Natural killer cell (primary cell): ENCODE measurements around the gene ACER1. TPM values are rescaled to one million over a fixed set of nuclear protein-coding genes. Genes with fewer than 3 reads are reported as not detected.

Source experiments
- ATAC-seq, 3 donors: fragments of 150-1000 bp in 2 of 3; fragments of 200-7000 bp in 1 of 3; cut with Tn5 transposase; 1 replicate in 1 of 3; 2 replicates in 2 of 3; pipeline ENCODE4 v1.10.0; 2021; ENCODE audit warnings: mild to moderate bottlenecking in 2 of 3, moderate library complexity in 2 of 3
- DNase-seq, 2 donors: peaks; one replicate each; pipeline versions ENCODE4 v3.0.0 to v3.0.0-alpha.2; 2013 to 2021; ENCODE audit warnings: mixed read lengths in 1 of 2
- H3K27ac ChIP-seq: one replicate; pipeline ENCODE4 v1.5.1; 2013; ENCODE audit warnings: mild to moderate bottlenecking, low read length
- H3K27me3 ChIP-seq: one replicate; pipeline ENCODE4 v1.6.1; 2013; ENCODE audit warnings: low read length; ENCODE audit not compliant: control insufficient read depth, insufficient read depth
- H3K36me3 ChIP-seq: one replicate; pipeline ENCODE4 v1.6.1; 2013; ENCODE audit warnings: low read length; ENCODE audit not compliant: control insufficient read depth, insufficient read depth
- H3K4me1 ChIP-seq: one replicate; pipeline ENCODE4 v1.6.1; 2013; ENCODE audit warnings: low read length; ENCODE audit not compliant: control insufficient read depth, insufficient read depth
- H3K4me3 ChIP-seq: one replicate; pipeline ENCODE4 v1.5.1; 2013; ENCODE audit warnings: low read length
- H3K9me3 ChIP-seq: one replicate; pipeline ENCODE4 v1.6.1; 2013; ENCODE audit warnings: low read length; ENCODE audit not compliant: control insufficient read depth, insufficient read depth
- H3K27ac Mint-ChIP-seq, 2 donors: one replicate each; pipeline ENCODE4 v1.8.0; 2022; ENCODE audit warnings: mild to moderate bottlenecking in 2 of 2, mixed read lengths in 2 of 2, moderate library complexity in 1 of 2
- H3K27me3 Mint-ChIP-seq, 2 donors: one replicate each; pipeline ENCODE4 v1.8.0; 2022; ENCODE audit warnings: low read depth in 2 of 2, mixed read lengths in 2 of 2
- H3K36me3 Mint-ChIP-seq: one replicate; pipeline ENCODE4 v1.8.0; 2022; ENCODE audit warnings: mixed read lengths
- H3K4me1 Mint-ChIP-seq, 2 donors: one replicate each; pipeline ENCODE4 v1.8.0; 2022; ENCODE audit warnings: mixed read lengths in 2 of 2
- H3K4me3 Mint-ChIP-seq: one replicate; pipeline ENCODE4 v1.8.0; 2022; ENCODE audit warnings: mild to moderate bottlenecking, moderate library complexity, mixed read lengths
- H3K9me3 Mint-ChIP-seq, 2 donors: one replicate each; pipeline ENCODE4 v1.8.0; 2022; ENCODE audit warnings: mixed read lengths in 2 of 2
- WGBS: methylation state at CpG from one replicate; pipeline ENCODE4 v1.1.7; 2013; ENCODE audit warnings: missing lambda C conversion rate; ENCODE audit not compliant: insufficient coverage; 5-methylcytosine and 5-hydroxymethylcytosine counted together
- intact Hi-C: fragments of 100-400 bp; cut with micrococcal nuclease; formaldehyde crosslinking; loops from one replicate; pipeline ENCODE4 v1.14.2; 2022
- total RNA-seq, 4 donors: library from RNA; stranded (reverse); fragments of 120-200 nt in 1 of 4; gene quantifications; one replicate each; pipeline versions ENCODE4 v1.2.3 to v1.2.4, GENCODE V29; 2013 to 2022
- TF ChIP-seq, protein P1 (sequence below): fragments of 200-600 bp; IDR thresholded peaks from one replicate; pipeline ENCODE4 v1.8.0; 2022; ENCODE audit warnings: antibody characterized with exemption

ACER1 gene
- total RNA-seq, 3 donors from 2014 or later (not counting 1 experiment from before 2014, with no cell fraction given): 0.25 to 0.35 TPM; not detected in 1

DNA sequence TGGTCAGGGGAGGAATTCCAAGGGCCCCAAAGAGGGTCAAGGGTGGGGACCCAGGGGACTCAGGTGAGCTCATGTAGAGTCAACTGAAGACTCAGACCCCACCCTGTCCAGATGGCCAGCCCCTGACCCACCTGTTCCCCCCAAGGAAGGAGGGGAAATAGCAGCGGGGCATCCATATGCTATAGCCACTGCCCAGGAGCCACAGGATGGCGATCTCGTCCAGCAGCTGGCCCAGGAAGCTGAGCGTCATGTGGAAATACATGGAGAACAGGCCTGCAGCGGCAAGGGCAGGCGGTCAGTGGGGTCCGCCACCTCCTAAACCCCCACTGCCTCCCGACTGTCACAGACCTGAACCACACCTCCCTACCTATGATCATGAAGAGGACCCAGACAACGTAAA is 21.4 kb downstream of the ACER1 start:
- Mint-ChIP-seq H3K4me3 (no peak overlapping the region), H3K36me3 (no peaks in the 10 kb centered on the region), H3K27ac (no peak overlapping the region), H3K9me3 (no peaks in the 10 kb centered on the region), H3K4me1 (no peaks in the 10 kb centered on the region), H3K27me3 (peaks cover 0 to 7% of the 10 kb centered on the region in 2 donors)
- Histone ChIP-seq H3K36me3 (no peaks in the 10 kb centered on the region), H3K9me3 (no peaks in the 10 kb centered on the region), H3K4me3 (no peak overlapping the region), H3K27ac (no peak overlapping the region), H3K27me3 (no peaks in the 10 kb centered on the region), H3K4me1 (no peaks in the 10 kb centered on the region)
- DNase-seq (no peak), ATAC-seq (no peak)
- TF ChIP-seq, protein P1, sequence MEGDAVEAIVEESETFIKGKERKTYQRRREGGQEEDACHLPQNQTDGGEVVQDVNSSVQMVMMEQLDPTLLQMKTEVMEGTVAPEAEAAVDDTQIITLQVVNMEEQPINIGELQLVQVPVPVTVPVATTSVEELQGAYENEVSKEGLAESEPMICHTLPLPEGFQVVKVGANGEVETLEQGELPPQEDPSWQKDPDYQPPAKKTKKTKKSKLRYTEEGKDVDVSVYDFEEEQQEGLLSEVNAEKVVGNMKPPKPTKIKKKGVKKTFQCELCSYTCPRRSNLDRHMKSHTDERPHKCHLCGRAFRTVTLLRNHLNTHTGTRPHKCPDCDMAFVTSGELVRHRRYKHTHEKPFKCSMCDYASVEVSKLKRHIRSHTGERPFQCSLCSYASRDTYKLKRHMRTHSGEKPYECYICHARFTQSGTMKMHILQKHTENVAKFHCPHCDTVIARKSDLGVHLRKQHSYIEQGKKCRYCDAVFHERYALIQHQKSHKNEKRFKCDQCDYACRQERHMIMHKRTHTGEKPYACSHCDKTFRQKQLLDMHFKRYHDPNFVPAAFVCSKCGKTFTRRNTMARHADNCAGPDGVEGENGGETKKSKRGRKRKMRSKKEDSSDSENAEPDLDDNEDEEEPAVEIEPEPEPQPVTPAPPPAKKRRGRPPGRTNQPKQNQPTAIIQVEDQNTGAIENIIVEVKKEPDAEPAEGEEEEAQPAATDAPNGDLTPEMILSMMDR: no peak
- 71% methylated on average over 9 of the region's 9 CpGs for WGBS
- intact Hi-C loops: no loop called here

GRCh38 chr19:6298413-6298812 is 35.0 kb downstream of the ACER1 start:
- H3K9me3 Mint-ChIP-seq: peaks cover 0 to 4% of the 10 kb centered on the region in 2 donors
- no peaks in the 10 kb centered on the region for H3K36me3 Mint-ChIP-seq
- TF ChIP-seq, protein P1: no peak
- WGBS: 93% methylated on average over 5 of the region's 5 CpGs
- Histone ChIP-seq H3K9me3 (peaks cover 9% of the 10 kb centered on the region), H3K36me3 (no peaks in the 10 kb centered on the region), H3K4me1 (no peaks in the 10 kb centered on the region), H3K27ac (no peak overlapping the region), H3K27me3 (no peaks in the 10 kb centered on the region), H3K4me3 (no peak overlapping the region)
- H3K4me3 Mint-ChIP-seq: no peak overlapping the region
- intact Hi-C loops: loop anchor here (5.0 kb wide), 1 partner anchor 131 kb away; no protein-coding TSS in a partner anchor
- no peak overlapping the region for H3K27ac Mint-ChIP-seq
- ATAC-seq: no peak
- no peaks in the 10 kb centered on the region for H3K4me1 Mint-ChIP-seq
- DNase-seq: no peak
- peaks cover 3 to 7% of the 10 kb centered on the region in 2 donors for H3K27me3 Mint-ChIP-seq

DNA sequence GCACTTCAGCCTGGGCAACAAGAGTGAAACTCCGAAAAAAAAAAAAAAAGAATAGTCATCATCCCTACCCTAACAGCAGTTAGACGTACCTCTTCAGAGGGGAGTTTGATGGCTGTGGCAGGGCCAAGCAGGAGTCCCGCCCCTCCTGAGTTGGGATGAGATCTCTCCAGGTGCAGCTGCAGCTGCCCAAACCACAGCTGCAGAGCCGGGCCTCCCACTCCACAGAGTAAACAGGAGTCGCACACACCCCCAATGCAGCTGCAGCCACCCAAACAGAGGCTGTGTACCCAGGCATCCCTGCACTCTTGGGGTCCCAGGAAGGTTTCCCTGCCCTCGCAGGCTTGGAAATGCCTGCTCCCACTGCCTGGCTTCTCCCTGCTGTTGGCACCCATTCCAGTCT is 36.2 kb downstream of the ACER1 start:
- Histone ChIP-seq H3K4me3 (no peak overlapping the region), H3K27ac (no peak overlapping the region), H3K4me1 (no peaks in the 10 kb centered on the region), H3K9me3 (peaks cover 21% of the 10 kb centered on the region), H3K27me3 (no peaks in the 10 kb centered on the region), H3K36me3 (no peaks in the 10 kb centered on the region)
- no peak overlapping the region for H3K4me3 Mint-ChIP-seq
- peaks cover 0 to 4% of the 10 kb centered on the region in 2 donors for H3K9me3 Mint-ChIP-seq
- no peak for ATAC-seq
- TF ChIP-seq, protein P1: no peak
- 80% methylated on average over 6 of the region's 6 CpGs for WGBS
- H3K36me3 Mint-ChIP-seq: no peaks in the 10 kb centered on the region
- no peaks in the 10 kb centered on the region for H3K4me1 Mint-ChIP-seq
- no peak overlapping the region for H3K27ac Mint-ChIP-seq
- intact Hi-C loops: loop anchor here (5.0 kb wide), 1 partner anchor 130 kb away; no protein-coding TSS in a partner anchor
- peaks cover 0 to 6% of the 10 kb centered on the region in 2 donors for H3K27me3 Mint-ChIP-seq
- DNase-seq: no peak

GRCh38 chr19:6292006-6292405 is 41.4 kb downstream of the ACER1 start:
- Histone ChIP-seq H3K27me3 (no peaks in the 10 kb centered on the region), H3K9me3 (peaks cover 55% of the 10 kb centered on the region), H3K4me3 (no peak overlapping the region), H3K36me3 (no peaks in the 10 kb centered on the region), H3K27ac (no peak overlapping the region), H3K4me1 (no peaks in the 10 kb centered on the region)
- Mint-ChIP-seq H3K4me1 (no peaks in the 10 kb centered on the region), H3K27ac (no peak overlapping the region), H3K36me3 (no peaks in the 10 kb centered on the region), H3K4me3 (no peak overlapping the region), H3K9me3 (peaks cover 2 to 17% of the 10 kb centered on the region in 2 donors), H3K27me3 (peaks cover 0 to 6% of the 10 kb centered on the region in 2 donors)
- intact Hi-C loops: no loop called here
- TF ChIP-seq, protein P1: no peak
- WGBS: 72% methylated on average over 4 of the region's 4 CpGs
- no peak for ATAC-seq
- no peak for DNase-seq
